ENCODE results near the gene NDUFAF8.

NDUFAF8 gene

GRCh38 chr17:81251709-81252301, 12.7 kb downstream of the NDUFAF8 start:
- H3K9me3 ChIP-seq (replicated peaks in 1 of 2; ENCODE audit: control insufficient read depth in 2 of 2, insufficient read depth in 1 of 2, low read depth in 1 of 2, low read length in 2 of 2): peaks cover 0 to 2% of the 10 kb centered on the region in 2 donors
- no peak for DNase-seq (ENCODE audit: low spot score)
- no peak overlapping the region for H3K27ac ChIP-seq (replicated peaks; ENCODE audit: low read length)
- no peak overlapping the region for H3K4ac ChIP-seq (ENCODE audit: low read length)
- H2AK5ac ChIP-seq (ENCODE audit: low read depth, low read length): peak overlapping the region; percentile 61
- H4K8ac ChIP-seq (ENCODE audit: low read depth, low read length): no peak overlapping the region
- peaks cover 7 to 16% of the 10 kb centered on the region in 2 donors for H3K36me3 ChIP-seq (replicated peaks in 1 of 2; ENCODE audit: control insufficient read depth in 2 of 2, insufficient read depth in 2 of 2, low read length in 2 of 2)
- no CpG with 5 or more reads among the region's 29 CpGs for WGBS, 2 donors (ENCODE audit: extremely low coverage in 2 of 2, insufficient read length in 2 of 2, insufficient replicate concordance in 1 of 2)
- H2AFZ ChIP-seq (ENCODE audit: low read length): no peak overlapping the region
- peaks cover 12% of the 10 kb centered on the region for H3K79me1 ChIP-seq (ENCODE audit: low read depth, low read length)
- H4K91ac ChIP-seq (ENCODE audit: low read depth, low read length, poor library complexity): no peak overlapping the region
- no peak overlapping the region for H3K9ac ChIP-seq (ENCODE audit: low read depth, low read length, poor library complexity)
- H3K4me1 ChIP-seq (ENCODE audit: control insufficient read depth in 2 of 2, insufficient read depth in 1 of 2, low read depth in 1 of 2, low read length in 2 of 2): peaks cover 2 to 21% of the 10 kb centered on the region in 2 donors
- H3K23ac ChIP-seq (ENCODE audit: low read depth, low read length, poor library complexity): no peak overlapping the region
- no peak overlapping the region for H3K4me2 ChIP-seq (ENCODE audit: insufficient read depth, low read length, poor library complexity, severe bottlenecking)
- H3K14ac ChIP-seq (ENCODE audit: low read length): no peak overlapping the region
- no peak overlapping the region for H2BK120ac ChIP-seq (ENCODE audit: low read depth, low read length)
- H2BK5ac ChIP-seq (ENCODE audit: low read length): no peak overlapping the region
- H2BK15ac ChIP-seq (ENCODE audit: low read length): no peak overlapping the region
- H3K4me3 ChIP-seq (ENCODE audit: low read length in 2 of 2): no peak overlapping the region
- peak overlapping the region; percentile 39 for H3K18ac ChIP-seq (ENCODE audit: low read length)
- H2BK12ac ChIP-seq (ENCODE audit: low read length): no peak overlapping the region
- no peaks in the 10 kb centered on the region for H3K27me3 ChIP-seq (ENCODE audit: control insufficient read depth in 3 of 3, insufficient read depth in 3 of 3, low read depth in 1 of 3, low read length in 3 of 3)

GRCh38 chr17:81252326-81252986, 13.3 kb downstream of the NDUFAF8 start:
- no peak overlapping the region for H3K27ac ChIP-seq (replicated peaks; ENCODE audit: low read length)
- no peak overlapping the region for H3K4me3 ChIP-seq (ENCODE audit: low read length in 2 of 2)
- peaks cover 4 to 16% of the 10 kb centered on the region in 2 donors for H3K36me3 ChIP-seq (replicated peaks in 1 of 2; ENCODE audit: control insufficient read depth in 2 of 2, insufficient read depth in 2 of 2, low read length in 2 of 2)
- H3K14ac ChIP-seq (ENCODE audit: low read length): no peak overlapping the region
- no peak overlapping the region for H2BK120ac ChIP-seq (ENCODE audit: low read depth, low read length)
- no peak overlapping the region for H3K18ac ChIP-seq (ENCODE audit: low read length)
- H2BK5ac ChIP-seq (ENCODE audit: low read length): no peak overlapping the region
- H3K9ac ChIP-seq (ENCODE audit: low read depth, low read length, poor library complexity): no peak overlapping the region
- no peak overlapping the region for H3K4me2 ChIP-seq (ENCODE audit: insufficient read depth, low read length, poor library complexity, severe bottlenecking)
- WGBS, 2 donors (ENCODE audit: extremely low coverage in 2 of 2, insufficient read length in 2 of 2, insufficient replicate concordance in 1 of 2): no CpG with 5 or more reads among the region's 15 CpGs
- DNase-seq (ENCODE audit: low spot score): no peak
- H2BK15ac ChIP-seq (ENCODE audit: low read length): no peak overlapping the region
- no peak overlapping the region for H3K4ac ChIP-seq (ENCODE audit: low read length)
- H3K9me3 ChIP-seq (replicated peaks in 1 of 2; ENCODE audit: control insufficient read depth in 2 of 2, insufficient read depth in 1 of 2, low read depth in 1 of 2, low read length in 2 of 2): no peaks in the 10 kb centered on the region
- H3K27me3 ChIP-seq (ENCODE audit: control insufficient read depth in 3 of 3, insufficient read depth in 3 of 3, low read depth in 1 of 3, low read length in 3 of 3): no peaks in the 10 kb centered on the region
- H2AFZ ChIP-seq (ENCODE audit: low read length): no peak overlapping the region
- H4K91ac ChIP-seq (ENCODE audit: low read depth, low read length, poor library complexity): no peak overlapping the region
- H2AK5ac ChIP-seq (ENCODE audit: low read depth, low read length): peak overlapping the region; percentile 61
- H2BK12ac ChIP-seq (ENCODE audit: low read length): no peak overlapping the region
- peaks cover 2 to 21% of the 10 kb centered on the region in 2 donors for H3K4me1 ChIP-seq (ENCODE audit: control insufficient read depth in 2 of 2, insufficient read depth in 1 of 2, low read depth in 1 of 2, low read length in 2 of 2)
- no peak overlapping the region for H3K23ac ChIP-seq (ENCODE audit: low read depth, low read length, poor library complexity)
- H3K79me1 ChIP-seq (ENCODE audit: low read depth, low read length): peaks cover 12% of the 10 kb centered on the region
- H4K8ac ChIP-seq (ENCODE audit: low read depth, low read length): no peak overlapping the region

GRCh38 chr17:81252987-81253329, 13.8 kb downstream of the NDUFAF8 start:
- Histone ChIP-seq H3K9ac (ENCODE audit: low read depth, low read length, poor library complexity) (peak overlapping the region; percentile 38), H2BK5ac (ENCODE audit: low read length) (no peak overlapping the region), H4K91ac (ENCODE audit: low read depth, low read length, poor library complexity) (no peak overlapping the region), H2BK15ac (ENCODE audit: low read length) (no peak overlapping the region), H3K4me3 (ENCODE audit: low read length in 2 of 2) (no peak overlapping the region), H3K27ac (replicated peaks; ENCODE audit: low read length) (peak overlapping the region; percentile 13), H3K4ac (ENCODE audit: low read length) (no peak overlapping the region), H2AK5ac (ENCODE audit: low read depth, low read length) (no peak overlapping the region), H3K36me3 (replicated peaks in 1 of 2; ENCODE audit: control insufficient read depth in 2 of 2, insufficient read depth in 2 of 2, low read length in 2 of 2) (peaks cover 4 to 16% of the 10 kb centered on the region in 2 donors), H3K9me3 (replicated peaks in 1 of 2; ENCODE audit: control insufficient read depth in 2 of 2, insufficient read depth in 1 of 2, low read depth in 1 of 2, low read length in 2 of 2) (no peaks in the 10 kb centered on the region), H3K18ac (ENCODE audit: low read length) (peak overlapping the region; percentile 5), H3K27me3 (ENCODE audit: control insufficient read depth in 3 of 3, insufficient read depth in 3 of 3, low read depth in 1 of 3, low read length in 3 of 3) (no peaks in the 10 kb centered on the region), H4K8ac (ENCODE audit: low read depth, low read length) (no peak overlapping the region), H2BK120ac (ENCODE audit: low read depth, low read length) (no peak overlapping the region), H2BK12ac (ENCODE audit: low read length) (no peak overlapping the region), H2AFZ (ENCODE audit: low read length) (no peak overlapping the region), H3K4me2 (ENCODE audit: insufficient read depth, low read length, poor library complexity, severe bottlenecking) (no peak overlapping the region), H3K79me1 (ENCODE audit: low read depth, low read length) (peaks cover 12% of the 10 kb centered on the region), H3K14ac (ENCODE audit: low read length) (no peak overlapping the region), H3K23ac (ENCODE audit: low read depth, low read length, poor library complexity) (no peak overlapping the region), H3K4me1 (ENCODE audit: control insufficient read depth in 2 of 2, insufficient read depth in 1 of 2, low read depth in 1 of 2, low read length in 2 of 2) (peaks cover 2 to 21% of the 10 kb centered on the region in 2 donors)
- WGBS, 2 donors (ENCODE audit: extremely low coverage in 2 of 2, insufficient read length in 2 of 2, insufficient replicate concordance in 1 of 2): no CpG with 5 or more reads among the region's 15 CpGs
- no peak for DNase-seq (ENCODE audit: low spot score)

GRCh38 chr17:81253358-81254131, 14.4 kb downstream of the NDUFAF8 start:
- WGBS, 2 donors (ENCODE audit: extremely low coverage in 2 of 2, insufficient read length in 2 of 2, insufficient replicate concordance in 1 of 2): 100% methylated on average over 4 to 10 of the region's 19 CpGs
- no peak overlapping the region for H3K27ac ChIP-seq (replicated peaks; ENCODE audit: low read length)

More at GRCh38 chr17:81253358-81254131, 14.4 kb downstream of the NDUFAF8 start:
- Histone ChIP-seq H2BK5ac (ENCODE audit: low read length) (no peak overlapping the region), H2BK15ac (ENCODE audit: low read length) (no peak overlapping the region), H2AK5ac (ENCODE audit: low read depth, low read length) (no peak overlapping the region), H3K14ac (ENCODE audit: low read length) (no peak overlapping the region), H3K18ac (ENCODE audit: low read length) (no peak overlapping the region), H2BK12ac (ENCODE audit: low read length) (no peak overlapping the region), H4K8ac (ENCODE audit: low read depth, low read length) (peak overlapping the region; percentile 7), H2BK120ac (ENCODE audit: low read depth, low read length) (no peak overlapping the region), H3K4ac (ENCODE audit: low read length) (no peak overlapping the region), H3K27me3 (ENCODE audit: control insufficient read depth in 3 of 3, insufficient read depth in 3 of 3, low read depth in 1 of 3, low read length in 3 of 3) (no peaks in the 10 kb centered on the region), H3K36me3 (replicated peaks in 1 of 2; ENCODE audit: control insufficient read depth in 2 of 2, insufficient read depth in 2 of 2, low read length in 2 of 2) (peaks cover 4 to 19% of the 10 kb centered on the region in 2 donors), H3K23ac (ENCODE audit: low read depth, low read length, poor library complexity) (peak overlapping the region; percentile 92), H3K4me3 (ENCODE audit: low read length in 2 of 2) (peak overlapping the region in 1 of 2 donors; percentile 49), H3K4me2 (ENCODE audit: insufficient read depth, low read length, poor library complexity, severe bottlenecking) (no peak overlapping the region), H3K9ac (ENCODE audit: low read depth, low read length, poor library complexity) (peak overlapping the region; percentile 2), H3K4me1 (ENCODE audit: control insufficient read depth in 2 of 2, insufficient read depth in 1 of 2, low read depth in 1 of 2, low read length in 2 of 2) (peaks cover 2 to 21% of the 10 kb centered on the region in 2 donors), H3K9me3 (replicated peaks in 1 of 2; ENCODE audit: control insufficient read depth in 2 of 2, insufficient read depth in 1 of 2, low read depth in 1 of 2, low read length in 2 of 2) (no peaks in the 10 kb centered on the region), H2AFZ (ENCODE audit: low read length) (no peak overlapping the region), H3K79me1 (ENCODE audit: low read depth, low read length) (peaks cover 12% of the 10 kb centered on the region), H4K91ac (ENCODE audit: low read depth, low read length, poor library complexity) (no peak overlapping the region)
- DNase-seq (ENCODE audit: low spot score): no peak
